Measurements from ENCODE around the gene CTIF. TPM values are rescaled to one million over a fixed set of nuclear protein-coding genes. Genes with fewer than 3 reads are reported as not detected.
A peak's percentile ranks its signal among the peaks of the same experiment; 100 is the strongest.
"Not testable (repeated sequence)": the region's sequence is repeated elsewhere in the genome, so short reads cannot be mapped to it uniquely, and the experiment has no call there.

Gene CTIF
- total RNA-seq, 1 experiment from 2014 or later, result 13.6 TPM

DNA sequence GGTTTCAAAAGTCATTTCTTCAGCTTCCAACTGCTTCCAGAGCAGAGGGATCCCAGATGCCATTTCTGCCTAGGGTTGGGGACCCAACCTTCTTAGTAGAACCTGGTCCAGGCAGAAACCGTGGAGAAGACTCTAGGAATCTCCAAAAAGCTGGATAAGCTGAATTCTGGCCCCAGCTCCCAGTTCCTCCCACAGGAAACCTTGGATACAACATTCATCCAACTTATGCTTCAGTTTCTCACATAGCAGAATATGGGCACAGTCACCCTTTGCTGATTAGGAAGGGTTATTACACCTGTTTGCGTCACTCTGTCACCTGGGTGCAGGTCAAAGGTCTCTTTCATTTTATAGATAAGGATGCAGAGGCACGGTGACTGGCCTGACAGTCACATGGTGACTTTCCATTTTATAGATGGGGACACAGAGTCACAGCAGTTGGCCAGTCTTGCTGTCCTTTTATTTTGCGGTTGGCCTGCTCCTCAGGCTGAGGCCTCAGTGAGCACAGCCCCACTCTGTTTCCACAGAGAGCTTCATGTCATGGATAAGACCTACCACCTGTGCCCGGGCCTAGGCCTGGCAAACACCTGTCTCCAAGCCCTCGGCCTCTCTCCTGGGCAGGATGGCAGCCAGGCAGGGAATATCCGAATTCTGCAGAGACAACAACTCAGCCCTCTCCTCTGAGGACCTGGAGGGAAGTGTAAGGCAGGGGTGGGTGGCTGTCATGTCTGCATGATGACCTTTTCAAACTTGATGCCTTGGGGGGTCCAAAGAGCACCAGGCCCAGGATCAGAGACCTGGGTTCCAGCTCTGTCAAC is 263.1 kb downstream of the CTIF start:
- Histone ChIP-seq H3K36me3 (no peaks in the 10 kb centered on the region), H3K4me3 (no peak overlapping the region), H3K27ac (no peak overlapping the region), H3K4me1 (peaks cover 5% of the 10 kb centered on the region; the same call in 1 of the 2 replicates), H3K9me3 (replicated peaks) (no peaks in the 10 kb centered on the region), H3K27me3 (no peaks in the 10 kb centered on the region)
- no peak for DNase-seq

DNA sequence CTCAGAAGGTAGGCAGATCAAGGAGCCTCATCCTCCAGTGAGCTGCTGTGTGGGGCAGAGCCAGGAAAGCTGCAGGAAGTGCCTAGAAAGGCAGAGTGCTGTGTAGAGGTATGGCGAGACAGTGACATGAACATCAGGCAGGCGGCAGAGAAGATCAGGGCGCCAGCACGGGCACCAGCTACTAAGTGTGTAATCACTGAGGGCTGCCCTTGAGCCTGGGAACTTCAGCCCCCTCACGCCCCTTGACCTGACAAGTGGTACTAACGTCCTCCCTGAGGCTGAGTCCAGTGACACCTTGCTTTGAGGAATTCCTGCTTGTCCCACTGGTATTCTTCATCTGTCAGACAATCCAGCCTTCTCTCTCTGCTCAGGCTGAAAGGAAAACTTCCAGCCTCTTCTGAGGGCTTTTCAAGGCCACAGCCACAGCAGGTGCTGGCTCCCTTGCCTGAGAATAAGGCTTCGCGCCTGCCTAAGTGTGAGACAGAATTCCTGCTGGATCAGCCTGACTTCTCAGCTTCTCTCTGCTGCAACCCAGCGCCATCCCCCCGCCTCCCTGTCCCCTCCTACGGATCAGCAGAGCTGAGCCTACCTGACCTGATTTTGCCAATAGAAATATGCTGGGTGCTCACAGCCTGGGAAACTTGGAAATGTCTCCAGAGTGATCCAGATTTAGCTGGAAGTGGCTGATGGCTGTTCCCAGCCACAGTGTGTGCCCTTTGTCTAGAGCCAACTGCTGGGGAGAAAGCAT is 263.9 kb downstream of the CTIF start:
- H3K36me3 ChIP-seq, result no peaks in the 10 kb centered on the region
- no peak overlapping the region for H3K27ac ChIP-seq
- H3K9me3 ChIP-seq (replicated peaks), result no peaks in the 10 kb centered on the region
- H3K4me1 ChIP-seq, result peaks cover 7% of the 10 kb centered on the region; the same call in 1 of the 2 replicates
- no peaks in the 10 kb centered on the region for H3K27me3 ChIP-seq
- H3K4me3 ChIP-seq, result no peak overlapping the region
- peak in 1 of 2 experiments; percentile 13 for DNase-seq

DNA sequence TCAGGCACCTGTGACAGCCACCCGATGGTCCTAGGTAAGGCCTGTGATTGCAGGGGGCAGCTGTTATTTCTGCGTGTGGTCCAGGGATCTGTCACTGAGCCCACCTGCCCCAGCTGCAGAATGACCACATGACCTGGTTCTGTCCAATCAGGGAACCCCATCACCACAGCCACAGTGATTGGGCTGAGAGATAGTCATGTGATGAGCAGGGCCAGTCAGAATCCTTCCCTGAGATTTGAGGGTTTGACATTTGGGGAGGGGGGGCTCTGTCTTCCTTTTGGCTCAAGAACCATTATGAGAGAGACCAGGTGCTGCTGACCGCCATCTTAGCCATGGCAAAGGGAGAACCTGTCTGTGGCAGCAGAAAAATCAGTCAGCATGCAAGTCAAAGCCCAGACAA is 264.7 kb downstream of the CTIF start:
- Histone ChIP-seq H3K9me3 (replicated peaks) (no peaks in the 10 kb centered on the region), H3K4me1 (peaks cover 7% of the 10 kb centered on the region; the same call in 1 of the 2 replicates), H3K27ac (no peak overlapping the region), H3K36me3 (no peaks in the 10 kb centered on the region), H3K4me3 (no peak overlapping the region), H3K27me3 (no peaks in the 10 kb centered on the region)
- DNase-seq, result no peak

DNA sequence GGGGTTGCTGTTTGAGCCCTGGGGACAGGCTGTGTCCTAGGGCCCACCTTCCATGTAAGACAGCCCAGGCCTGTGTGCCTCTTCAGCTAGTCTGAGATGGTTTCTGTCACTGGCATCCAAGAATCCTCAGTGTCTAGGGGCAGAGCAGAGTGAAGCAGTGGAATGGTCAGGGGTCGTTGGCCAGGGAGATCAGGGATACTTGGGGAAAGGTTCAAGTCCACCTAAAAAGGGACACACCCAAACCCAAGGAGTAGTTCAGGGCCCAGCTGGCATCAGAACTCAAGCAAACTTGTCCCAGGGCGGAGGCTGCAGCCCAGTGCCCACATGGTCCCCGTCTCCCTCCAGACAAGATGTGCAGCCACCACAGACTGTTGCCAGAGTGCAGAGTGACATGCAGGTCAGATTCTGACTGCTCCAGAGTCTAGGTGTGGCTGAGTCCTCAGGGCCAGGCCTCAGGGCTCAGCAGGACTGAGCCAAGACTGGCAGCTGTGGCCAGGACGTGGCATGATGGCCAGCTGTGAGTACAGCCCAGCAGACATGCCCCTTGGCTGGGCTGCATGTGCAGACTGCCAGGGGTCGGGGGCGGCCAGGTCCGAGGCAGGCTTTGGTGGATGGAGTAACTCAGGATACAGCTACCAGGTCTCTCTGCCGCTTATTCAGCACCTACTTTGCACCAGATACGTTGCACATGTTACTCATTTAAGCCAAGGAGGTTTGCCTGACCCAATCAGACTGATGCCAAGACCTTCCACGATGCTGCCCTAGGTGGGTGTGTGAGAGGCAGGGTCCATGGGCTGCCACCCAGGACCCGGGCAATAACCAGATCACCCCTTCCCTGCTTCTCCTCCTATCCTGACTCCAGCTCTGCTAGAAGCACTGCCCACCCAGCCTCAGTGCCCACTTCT is 265.4 kb downstream of the CTIF start:
- no peak for DNase-seq
- H3K4me1 ChIP-seq, result peaks cover 7% of the 10 kb centered on the region; the same call in 1 of the 2 replicates
- H3K9me3 ChIP-seq (replicated peaks), result no peaks in the 10 kb centered on the region
- H3K4me3 ChIP-seq, result no peak overlapping the region
- H3K27me3 ChIP-seq, result no peaks in the 10 kb centered on the region
- no peaks in the 10 kb centered on the region for H3K36me3 ChIP-seq
- H3K27ac ChIP-seq, result no peak overlapping the region

DNA sequence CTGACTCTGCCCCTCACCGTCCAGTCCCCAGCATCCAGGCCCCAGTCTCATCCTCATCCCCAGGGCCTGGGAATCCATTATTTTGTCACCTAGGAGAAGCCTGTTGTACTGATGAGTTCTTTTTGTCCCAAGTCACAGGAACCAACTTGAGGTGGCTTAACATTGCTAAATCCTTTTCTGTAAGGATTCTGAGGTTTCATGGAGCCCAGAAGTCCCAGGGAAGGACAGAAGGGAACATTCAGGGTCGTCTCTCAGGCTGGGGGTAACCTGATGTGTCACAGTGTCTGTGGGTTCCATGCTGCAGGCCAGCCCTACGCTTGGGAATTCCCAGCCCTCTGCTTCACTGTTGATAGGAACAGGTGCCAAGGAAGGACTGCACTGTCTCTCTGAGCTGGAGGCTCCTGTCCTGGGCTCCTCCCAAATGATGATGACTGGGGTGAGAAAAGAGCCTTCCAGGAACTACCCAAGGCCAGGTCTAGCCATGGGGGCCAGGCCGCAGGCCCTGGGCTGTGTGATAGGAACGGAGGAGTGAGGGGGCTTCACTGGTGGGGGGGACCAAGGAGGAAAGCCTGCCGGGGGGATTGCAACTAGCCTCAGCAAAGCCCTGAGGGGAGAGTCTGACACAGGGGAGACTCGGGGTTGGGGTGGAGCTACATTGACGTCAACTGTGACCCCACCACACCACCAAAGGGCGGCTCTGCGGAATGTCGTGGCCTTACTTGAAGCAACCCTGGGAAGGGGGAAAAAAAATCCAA is 266.2 kb downstream of the CTIF start:
- DNase-seq, result no peak
- no peaks in the 10 kb centered on the region for H3K27me3 ChIP-seq
- H3K9me3 ChIP-seq (replicated peaks), result no peaks in the 10 kb centered on the region
- no peak overlapping the region for H3K27ac ChIP-seq
- peaks cover 7% of the 10 kb centered on the region; the same call in 1 of the 2 replicates for H3K4me1 ChIP-seq
- H3K36me3 ChIP-seq, result no peaks in the 10 kb centered on the region
- no peak overlapping the region for H3K4me3 ChIP-seq

DNA sequence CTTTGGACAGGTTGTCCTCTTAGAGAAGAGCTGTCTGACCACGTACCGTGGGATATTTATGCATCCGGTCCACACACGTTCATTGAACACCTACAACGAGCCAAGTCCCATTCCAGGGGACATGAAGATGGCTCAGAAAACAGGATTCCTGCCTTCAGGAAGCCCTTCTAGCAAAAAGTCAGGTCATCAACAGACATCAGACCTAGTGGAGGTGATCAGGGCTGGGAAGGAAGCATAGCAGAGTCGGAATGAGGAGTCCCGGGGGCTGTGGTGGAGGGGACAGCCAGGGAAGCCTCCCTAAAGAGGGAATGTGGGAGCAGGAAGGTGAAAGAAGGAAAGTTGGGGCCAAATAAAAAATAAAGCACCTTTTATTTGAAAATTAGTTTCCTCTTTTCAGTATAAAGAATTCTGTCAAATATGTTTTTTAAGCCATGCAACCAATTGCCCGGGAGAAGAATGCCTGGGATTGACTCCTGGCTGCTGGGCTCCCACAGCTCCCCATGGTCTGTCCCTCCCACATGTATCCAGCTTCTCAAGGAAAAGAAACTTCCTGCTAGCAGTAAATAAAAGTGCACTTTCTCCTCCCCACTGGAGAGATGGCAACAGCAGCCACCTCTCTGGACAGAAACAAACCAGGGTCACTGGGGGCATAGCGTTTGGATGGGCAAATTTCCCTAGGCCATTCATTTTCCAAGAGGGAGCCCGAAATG is 267.1 kb downstream of the CTIF start:
- Histone ChIP-seq H3K4me1 (peaks cover 7% of the 10 kb centered on the region; the same call in 1 of the 2 replicates), H3K36me3 (no peaks in the 10 kb centered on the region), H3K4me3 (no peak overlapping the region), H3K9me3 (replicated peaks) (no peaks in the 10 kb centered on the region), H3K27ac (no peak overlapping the region), H3K27me3 (no peaks in the 10 kb centered on the region)
- DNase-seq, result no peak

DNA sequence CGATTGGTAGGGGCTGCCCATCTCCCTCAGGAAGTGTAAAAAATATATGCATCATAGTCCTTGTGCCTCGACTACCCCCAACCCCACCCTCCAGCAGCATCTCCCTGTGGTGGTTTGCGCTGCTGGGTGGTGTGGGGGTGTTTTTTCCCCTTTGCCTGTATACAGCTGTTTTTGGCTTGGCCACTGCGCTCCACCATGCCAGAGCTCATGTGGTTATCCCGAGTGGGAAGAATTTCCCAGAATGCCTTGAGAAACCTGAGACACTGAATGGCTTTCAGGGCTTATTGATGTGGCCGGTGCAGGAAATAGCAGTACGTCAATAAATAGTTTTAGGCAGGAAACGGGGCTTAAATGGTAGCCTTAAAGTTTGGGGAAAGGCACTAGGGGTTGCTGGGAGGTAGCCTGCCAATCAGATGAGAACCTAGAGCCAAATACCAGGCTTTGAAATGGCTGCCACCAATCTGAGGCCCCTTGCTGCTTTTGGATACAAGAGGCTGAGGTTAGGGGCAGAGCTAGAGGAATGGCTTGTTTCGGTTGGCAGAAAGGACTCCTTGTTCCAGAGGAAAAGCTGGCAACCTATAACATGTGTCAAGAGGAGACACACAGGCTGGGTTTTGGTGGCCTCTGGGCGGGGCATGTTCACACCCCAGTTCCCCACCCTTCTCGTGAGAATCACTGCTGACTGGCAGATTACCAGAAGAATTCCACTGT is 267.9 kb downstream of the CTIF start:
- H3K4me3 ChIP-seq, result no peak overlapping the region
- peak overlapping the region; percentile 27 for H3K27ac ChIP-seq
- no peaks in the 10 kb centered on the region for H3K9me3 ChIP-seq (replicated peaks)
- H3K4me1 ChIP-seq, result peaks cover 7% of the 10 kb centered on the region; the same call in 1 of the 2 replicates
- H3K36me3 ChIP-seq, result no peaks in the 10 kb centered on the region
- H3K27me3 ChIP-seq, result no peaks in the 10 kb centered on the region
- DNase-seq, result peak; percentile 16 to 48

DNA sequence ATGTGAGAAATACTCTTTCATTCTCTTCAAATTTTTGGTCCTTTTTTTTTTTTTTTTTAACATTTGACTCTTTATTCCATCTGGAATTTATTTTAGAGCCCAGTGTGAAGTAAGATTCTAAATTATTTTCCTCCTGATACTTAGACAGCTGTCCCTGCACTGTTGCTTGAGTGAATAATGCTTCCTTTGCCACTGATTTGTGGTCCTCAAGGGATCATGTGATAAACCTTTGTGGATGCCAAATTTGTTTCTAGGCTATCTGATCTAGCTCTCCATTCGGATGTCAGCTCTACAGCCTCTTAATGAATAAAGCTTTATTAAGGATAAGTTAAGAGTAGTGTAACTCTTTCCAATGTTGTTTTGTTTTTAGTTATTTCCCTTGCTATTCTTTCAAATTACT is 269.6 kb downstream of the CTIF start:
- Histone ChIP-seq H3K36me3 (no peaks in the 10 kb centered on the region), H3K27me3 (no peaks in the 10 kb centered on the region), H3K9me3 (replicated peaks) (no peaks in the 10 kb centered on the region), H3K4me1 (peaks cover 7% of the 10 kb centered on the region; the same call in 1 of the 2 replicates), H3K27ac (no peak overlapping the region), H3K4me3 (no peak overlapping the region)
- DNase-seq, result no peak

DNA sequence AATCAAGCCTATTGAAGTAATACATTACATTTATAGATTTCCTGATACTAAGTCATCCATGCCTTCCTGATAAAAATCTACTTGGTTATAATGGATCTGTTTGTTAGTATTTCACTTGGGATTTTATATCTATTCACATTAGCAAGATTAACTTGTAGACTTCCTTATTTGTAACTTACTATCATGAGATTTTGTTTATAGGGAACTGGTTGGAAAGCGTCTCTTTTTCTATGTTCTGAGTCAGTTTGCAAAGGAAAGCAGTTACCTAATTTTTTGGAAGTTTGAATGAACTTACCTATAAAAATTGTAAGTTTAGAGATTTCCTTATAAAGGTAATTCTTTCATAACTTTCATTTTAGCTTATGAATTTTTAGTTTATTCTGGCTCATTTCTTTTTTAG is 270.5 kb downstream of the CTIF start:
- no peak overlapping the region for H3K27ac ChIP-seq
- no peak for DNase-seq
- H3K36me3 ChIP-seq, result no peaks in the 10 kb centered on the region
- H3K4me1 ChIP-seq, result peaks cover 7% of the 10 kb centered on the region; the same call in 1 of the 2 replicates
- H3K9me3 ChIP-seq (replicated peaks), result no peaks in the 10 kb centered on the region
- H3K27me3 ChIP-seq, result no peaks in the 10 kb centered on the region
- no peak overlapping the region for H3K4me3 ChIP-seq

DNA sequence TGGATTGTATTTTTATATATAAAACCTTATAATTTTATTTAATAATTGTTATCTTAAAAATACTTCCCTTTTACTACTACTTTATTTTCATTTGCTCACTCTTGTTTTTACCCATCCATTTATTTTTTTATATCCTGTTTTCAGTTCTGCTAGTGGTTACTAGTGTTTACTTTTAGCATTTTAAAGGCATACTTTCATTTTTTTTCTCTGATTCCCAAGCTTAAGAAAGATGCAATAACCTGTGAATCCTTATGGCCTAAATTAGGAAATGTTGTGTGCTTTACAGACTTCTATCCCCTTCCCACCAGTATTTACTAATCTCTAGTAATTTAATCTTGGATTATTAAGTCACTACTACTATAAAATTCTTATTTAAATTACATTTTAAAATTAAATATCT is 272.0 kb downstream of the CTIF start:
- H3K9me3 ChIP-seq (replicated peaks), result no peaks in the 10 kb centered on the region
- no peak overlapping the region for H3K27ac ChIP-seq
- H3K36me3 ChIP-seq, result no peaks in the 10 kb centered on the region
- H3K27me3 ChIP-seq, result no peaks in the 10 kb centered on the region
- no peak for DNase-seq
- peaks cover 7% of the 10 kb centered on the region; the same call in 1 of the 2 replicates for H3K4me1 ChIP-seq
- H3K4me3 ChIP-seq, result no peak overlapping the region

DNA sequence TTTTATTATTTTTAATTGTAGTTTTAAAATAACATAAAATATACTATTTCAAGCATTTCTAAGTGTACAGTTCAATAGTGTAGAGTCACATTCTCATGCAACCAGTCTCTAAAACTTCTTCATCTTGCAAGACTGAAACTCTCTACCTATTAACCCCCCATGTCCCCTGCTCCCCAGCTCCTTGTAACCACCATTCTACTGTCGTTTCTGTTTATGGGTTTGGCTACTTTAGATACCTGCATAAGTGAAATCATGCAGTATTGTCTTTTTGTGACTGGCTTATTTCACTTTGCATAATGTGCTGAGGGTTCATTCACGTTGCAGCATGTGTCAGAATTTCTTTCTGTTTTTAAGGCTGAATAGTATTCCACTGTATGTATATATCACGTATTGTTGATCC is 272.6 kb downstream of the CTIF start:
- Histone ChIP-seq H3K27me3 (no peaks in the 10 kb centered on the region), H3K4me1 (peaks cover 7% of the 10 kb centered on the region; the same call in 1 of the 2 replicates)

DNA sequence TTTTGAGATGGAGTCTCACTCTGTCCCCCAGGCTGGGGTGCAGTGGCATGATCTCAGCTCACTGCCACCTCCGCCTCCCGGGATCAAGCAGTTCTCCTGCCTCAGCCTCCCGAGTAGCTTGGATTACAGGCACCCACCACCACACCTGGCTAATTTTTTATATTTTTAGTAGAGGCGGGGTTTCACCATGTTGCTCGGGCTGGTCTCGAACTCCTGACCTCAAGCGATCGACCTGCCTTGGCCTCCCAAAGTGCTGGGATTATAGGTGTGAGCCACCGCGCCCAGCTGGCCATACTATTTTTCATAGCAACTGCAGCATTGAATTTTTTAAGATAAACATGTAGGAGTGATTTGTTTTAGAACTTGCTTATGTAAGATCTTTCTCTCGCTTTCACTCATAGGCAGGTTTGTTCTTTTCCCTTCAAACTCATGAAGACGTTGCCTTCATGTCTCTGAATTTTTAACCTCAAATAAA is 273.2 kb downstream of the CTIF start:
- H3K4me3 ChIP-seq; H3K4me1 ChIP-seq; H3K27ac ChIP-seq; H3K27me3 ChIP-seq; H3K9me3 ChIP-seq (replicated peaks); DNase-seq; H3K36me3 ChIP-seq: not testable (repeated sequence)

More for the DNA sequence above, 272.6 kb downstream of the CTIF start:
- Histone ChIP-seq H3K9me3 (replicated peaks) (no peaks in the 10 kb centered on the region), H3K4me3 (no peak overlapping the region), H3K36me3 (no peaks in the 10 kb centered on the region), H3K27ac (no peak overlapping the region)
- no peak for DNase-seq

DNA sequence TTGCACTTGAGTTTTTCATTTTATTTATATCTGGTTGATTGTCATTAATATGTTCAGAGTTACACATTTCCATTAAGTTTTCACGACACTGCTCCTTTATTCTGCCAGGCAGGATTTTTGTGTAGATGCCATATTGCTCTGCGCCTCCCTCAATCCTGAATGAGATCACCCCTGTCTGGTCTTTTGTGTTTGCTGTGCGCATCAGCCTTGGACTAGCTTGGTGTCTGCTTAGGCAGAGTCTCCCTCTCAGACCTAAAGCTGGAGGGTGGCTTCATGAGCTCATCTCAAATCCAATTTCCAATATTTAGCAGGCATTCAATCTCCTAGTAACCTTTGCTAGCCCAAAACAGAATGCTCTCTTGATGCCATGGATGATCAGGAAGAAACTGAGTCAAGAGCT is 274.5 kb downstream of the CTIF start:
- DNase-seq, result no peak
- Histone ChIP-seq H3K4me1 (no peaks in the 10 kb centered on the region), H3K4me3 (no peak overlapping the region), H3K27me3 (no peaks in the 10 kb centered on the region), H3K27ac (no peak overlapping the region), H3K9me3 (replicated peaks) (no peaks in the 10 kb centered on the region), H3K36me3 (no peaks in the 10 kb centered on the region)

Measured in SJCRH30 (cell line).